Measurements from ENCODE around the gene ACTN4.

Gene ACTN4

GRCh38 chr19:38709671-38710415 is 62.4 kb downstream of the ACTN4 start:
- DNase-seq (ENCODE audit: low read depth, low spot score), result no peak

DNA sequence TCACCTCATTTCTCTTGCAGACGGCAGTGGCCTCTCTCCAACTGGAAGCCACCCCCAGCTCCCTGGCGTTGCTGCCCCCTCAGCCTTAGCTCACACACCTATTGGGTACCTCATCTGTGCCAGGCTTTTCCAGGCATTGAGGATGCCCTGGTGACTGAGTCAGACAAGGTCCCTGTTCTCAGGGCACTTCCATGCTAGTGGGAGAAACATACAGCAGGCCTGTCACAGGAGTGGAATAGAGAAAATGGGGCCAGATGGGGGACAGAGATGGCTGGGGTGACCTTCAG is 62.9 kb downstream of the ACTN4 start:
- DNase-seq (ENCODE audit: low read depth, low spot score), result no peak

DNA sequence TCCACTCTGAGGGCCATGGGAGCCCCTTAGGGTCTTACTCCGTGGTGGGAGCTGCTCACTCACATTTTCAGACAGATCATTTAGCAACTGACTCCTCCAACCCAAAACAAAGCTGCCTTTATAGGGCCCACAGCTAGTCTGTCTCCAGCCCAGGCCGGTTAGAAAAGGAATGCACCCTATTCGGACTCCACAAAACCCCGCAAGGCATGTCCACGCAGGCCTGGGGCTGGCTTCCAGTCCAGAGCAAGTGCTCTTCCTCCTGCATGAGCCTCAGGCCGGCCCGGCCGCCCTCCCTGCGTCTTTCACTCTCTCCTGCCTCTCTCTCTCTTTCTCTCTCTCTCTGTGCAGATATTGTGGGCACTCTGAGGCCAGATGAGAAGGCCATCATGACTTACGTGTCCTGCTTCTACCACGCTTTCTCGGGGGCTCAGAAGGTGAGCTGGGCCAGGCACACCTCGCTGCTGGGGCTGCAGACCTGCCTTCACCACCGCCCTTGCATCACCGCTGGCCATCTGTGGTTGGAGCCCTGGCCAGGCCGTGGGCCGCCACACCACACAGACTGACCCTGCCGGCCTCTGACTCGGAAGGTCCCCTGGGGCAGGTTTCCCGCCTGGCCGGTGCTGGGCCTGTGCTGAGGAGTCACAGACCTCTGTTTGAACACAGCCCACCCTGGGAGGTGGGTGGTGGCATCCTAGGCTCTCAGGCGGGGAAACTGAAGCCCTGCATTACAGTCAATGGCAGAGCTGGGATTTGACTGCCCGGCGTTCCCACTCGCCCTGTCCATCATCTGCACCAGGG is 63.7 kb downstream of the ACTN4 start:
- no peak for DNase-seq (ENCODE audit: low read depth, low spot score)

- DNase-seq (ENCODE audit: low read depth, low spot score), result no peak
Observed at GRCh38 chr19:38711726-38712153, 64.3 kb downstream of the ACTN4 start.

DNA sequence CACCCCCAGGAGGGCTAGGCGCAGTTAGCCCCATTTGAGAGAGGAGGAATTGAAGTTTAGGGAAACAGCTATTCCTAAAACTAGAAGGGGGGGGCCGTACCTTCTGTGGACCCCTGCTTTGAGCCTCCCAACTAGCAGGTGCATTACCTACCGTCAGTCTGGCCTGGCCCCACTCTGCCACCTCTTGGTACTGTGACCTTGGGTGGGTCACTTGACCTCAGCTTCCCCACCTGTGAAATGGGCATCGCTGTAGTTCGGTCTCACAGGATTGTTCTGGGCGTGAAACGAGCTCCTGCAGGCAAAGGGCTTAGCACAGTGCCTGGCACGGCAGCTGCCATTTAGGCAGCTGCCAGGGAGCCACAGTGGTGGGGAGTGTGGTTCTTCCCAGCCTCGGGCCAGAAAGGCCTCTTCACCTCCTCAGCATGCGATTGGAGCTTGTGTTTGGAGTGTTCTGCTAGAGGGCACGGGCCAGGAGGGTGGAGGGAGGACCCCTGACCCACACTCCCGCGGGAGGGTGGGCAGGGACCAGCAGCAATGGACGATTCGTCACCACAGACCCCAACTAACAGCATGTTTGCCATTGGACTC is 64.8 kb downstream of the ACTN4 start:
- no peak for DNase-seq (ENCODE audit: low read depth, low spot score)

DNA sequence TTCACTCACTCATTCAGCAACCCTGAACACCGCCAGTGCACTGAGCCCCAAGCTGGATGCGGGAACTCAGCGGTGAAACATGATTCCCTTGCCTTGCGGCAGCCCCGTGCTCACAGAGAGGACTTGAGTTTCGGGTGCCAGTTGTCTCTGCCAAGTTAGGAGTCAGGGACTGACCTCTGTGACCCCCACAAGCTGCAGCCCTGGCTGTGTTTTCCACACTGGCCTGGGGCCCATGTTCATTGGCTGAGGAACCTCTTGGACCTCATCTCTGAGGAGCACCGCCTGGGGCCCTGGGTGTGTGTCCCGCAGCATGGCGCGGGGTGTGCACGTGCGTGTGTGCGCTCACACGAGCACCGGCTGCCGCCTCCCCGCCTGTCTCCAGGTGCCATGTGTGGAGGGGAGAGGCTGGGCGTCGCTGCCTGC is 65.8 kb downstream of the ACTN4 start:
- DNase-seq (ENCODE audit: low read depth, low spot score), result no peak

DNA sequence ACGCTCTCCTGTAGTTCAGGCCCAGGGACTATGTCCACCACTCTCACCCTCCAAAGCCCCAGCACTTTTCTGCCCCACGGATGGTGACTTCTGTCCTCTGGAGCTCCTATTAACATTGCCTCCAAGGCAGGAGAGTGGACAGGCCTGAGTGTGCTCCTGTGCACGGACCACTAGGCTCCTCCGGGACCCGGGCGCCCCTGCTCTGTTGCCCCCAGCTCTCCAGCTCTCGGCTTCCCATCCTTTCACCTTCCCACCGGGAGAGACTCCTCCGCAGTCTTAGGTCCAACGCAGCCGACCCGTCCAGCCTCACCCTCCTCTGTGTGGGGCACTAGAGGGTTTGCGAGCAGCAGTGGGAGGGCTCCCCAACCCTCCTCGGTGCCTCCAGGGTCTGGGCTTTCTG is 66.4 kb downstream of the ACTN4 start:
- no peak for DNase-seq (ENCODE audit: low read depth, low spot score)

DNA sequence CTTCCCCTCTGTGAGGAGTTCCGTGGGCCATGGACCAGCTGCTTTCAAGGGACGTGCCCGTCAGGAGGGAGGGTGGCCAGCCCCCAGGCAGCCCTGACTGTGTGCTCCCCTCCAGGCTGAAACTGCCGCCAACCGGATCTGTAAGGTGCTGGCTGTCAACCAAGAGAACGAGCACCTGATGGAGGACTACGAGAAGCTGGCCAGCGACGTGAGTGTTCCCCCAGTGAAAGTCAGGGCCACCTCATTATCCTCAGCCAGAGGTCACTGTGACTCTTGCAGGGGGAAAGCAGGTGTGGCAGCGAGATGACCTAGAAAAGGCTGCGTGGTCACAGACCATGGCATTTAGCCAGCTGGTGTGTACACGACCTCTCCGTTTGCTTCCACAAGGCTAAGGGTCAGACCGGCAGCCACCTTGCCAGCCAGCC is 66.9 kb downstream of the ACTN4 start:
- no peak for DNase-seq (ENCODE audit: low read depth, low spot score)

GRCh38 chr19:38715555-38715954 is 68.1 kb downstream of the ACTN4 start:
- no peak for DNase-seq (ENCODE audit: low read depth, low spot score)

GRCh38 chr19:38717051-38717450 is 69.6 kb downstream of the ACTN4 start:
- DNase-seq (ENCODE audit: low read depth, low spot score), result no peak

DNA sequence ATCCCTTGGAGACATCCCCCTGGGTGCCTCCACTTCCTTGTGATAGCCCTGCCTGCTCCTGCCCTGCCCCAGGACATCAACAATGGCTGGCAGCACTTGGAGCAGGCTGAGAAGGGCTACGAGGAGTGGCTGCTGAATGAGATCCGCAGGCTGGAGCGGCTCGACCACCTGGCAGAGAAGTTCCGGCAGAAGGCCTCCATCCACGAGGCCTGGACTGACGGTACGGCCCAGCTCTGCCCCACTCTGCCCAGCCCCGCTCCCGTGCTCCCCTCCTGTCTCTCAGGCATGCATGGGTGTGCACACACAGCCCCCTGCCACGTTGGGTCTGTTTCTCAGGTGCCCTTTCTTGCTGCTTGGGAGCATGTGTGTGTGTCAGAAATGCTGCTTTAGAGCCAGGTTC is 70.4 kb downstream of the ACTN4 start:
- DNase-seq (ENCODE audit: low read depth, low spot score), result no peak

DNA sequence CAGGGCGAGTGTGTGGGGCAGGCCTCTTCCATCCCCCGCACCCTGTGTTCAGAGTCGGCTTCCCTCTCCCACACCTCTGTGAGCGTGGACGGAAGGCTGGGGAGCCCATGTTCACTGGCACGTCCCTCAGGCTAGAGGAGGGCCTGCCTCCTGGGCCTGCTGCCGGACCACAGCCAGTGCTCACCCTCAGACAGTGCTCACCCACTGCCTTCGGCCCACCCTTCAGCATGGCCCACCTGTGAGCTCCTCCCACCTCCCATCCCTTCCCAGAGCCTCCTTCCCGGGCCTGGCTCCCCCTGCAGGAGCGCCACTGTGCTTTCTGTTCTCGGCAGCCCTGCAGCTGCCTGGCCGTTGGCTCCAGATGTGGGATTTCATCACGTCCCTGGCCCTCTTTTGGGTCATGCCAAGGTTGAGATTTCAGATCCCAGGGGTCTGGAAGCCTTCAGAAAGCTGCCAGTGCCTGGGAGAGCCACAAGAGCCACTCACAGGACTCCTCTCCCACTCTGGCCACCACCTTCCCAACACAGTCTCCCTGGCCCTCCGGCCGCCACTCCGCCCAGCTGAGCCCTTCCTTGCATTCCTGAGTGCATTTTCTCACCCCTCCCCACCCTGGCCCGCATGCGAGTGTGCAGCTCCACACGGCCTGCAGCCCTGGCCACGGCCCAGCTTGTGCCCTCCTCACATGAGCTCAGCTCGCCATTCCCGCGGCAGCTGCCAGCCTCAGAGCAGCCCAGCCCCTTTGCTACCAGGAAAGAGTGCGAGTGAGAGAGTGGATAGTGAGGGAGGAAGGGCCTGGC is 71.5 kb downstream of the ACTN4 start:
- DNase-seq (ENCODE audit: low read depth, low spot score), result no peak

- no peak for DNase-seq (ENCODE audit: low read depth, low spot score)
Observed at GRCh38 chr19:38719761-38720558, 72.5 kb downstream of the ACTN4 start.

DNA sequence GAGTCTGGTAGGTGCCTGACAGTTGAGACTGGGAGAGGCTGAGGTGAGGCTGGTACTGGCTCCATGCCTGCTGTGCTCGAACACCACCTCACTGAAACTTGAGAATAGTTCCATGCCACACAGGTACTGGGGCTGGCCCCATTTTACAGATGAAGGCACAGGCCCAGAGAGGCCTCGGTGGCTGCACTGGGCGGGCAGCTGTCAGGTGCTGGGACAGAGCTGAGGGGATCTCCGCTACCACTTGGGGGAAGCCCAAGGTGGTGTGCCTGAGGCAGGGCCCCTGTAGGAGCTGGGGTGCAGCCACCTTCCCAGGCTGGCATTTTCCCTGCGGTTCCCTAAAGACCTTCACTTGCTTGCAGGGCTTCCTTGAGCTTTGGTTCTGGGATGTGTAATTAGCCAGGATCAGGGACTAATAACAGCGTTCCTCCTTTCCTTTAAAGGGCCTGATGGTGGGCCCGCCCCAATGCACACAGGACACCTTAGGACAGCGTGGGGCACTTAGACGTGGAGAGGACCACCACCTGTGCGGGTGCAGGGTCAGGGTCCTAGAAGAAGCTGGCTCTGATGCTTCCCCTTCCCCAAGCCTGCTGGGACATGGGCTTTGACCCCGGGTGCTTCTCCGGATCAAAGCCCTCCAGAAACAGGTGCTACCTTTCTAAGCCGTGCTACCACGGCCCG is 73.2 kb downstream of the ACTN4 start:
- no peak for DNase-seq (ENCODE audit: low read depth, low spot score)

DNA sequence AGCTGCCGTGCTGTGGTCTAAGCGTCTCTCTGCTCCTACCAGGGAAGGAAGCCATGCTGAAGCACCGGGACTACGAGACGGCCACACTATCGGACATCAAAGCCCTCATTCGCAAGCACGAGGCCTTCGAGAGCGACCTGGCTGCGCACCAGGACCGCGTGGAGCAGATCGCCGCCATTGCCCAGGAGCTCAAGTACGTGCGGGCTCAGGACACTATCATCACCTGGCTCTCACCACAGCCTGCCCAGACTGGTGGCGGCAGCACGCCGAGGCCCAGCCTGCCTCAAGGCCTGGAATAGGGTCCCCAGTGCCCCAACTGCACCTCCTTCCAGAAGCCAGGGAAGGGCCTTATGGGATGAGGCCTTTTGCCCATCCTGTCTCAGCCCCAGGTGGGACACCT is 74.0 kb downstream of the ACTN4 start:
- no peak for DNase-seq (ENCODE audit: low read depth, low spot score)

DNA sequence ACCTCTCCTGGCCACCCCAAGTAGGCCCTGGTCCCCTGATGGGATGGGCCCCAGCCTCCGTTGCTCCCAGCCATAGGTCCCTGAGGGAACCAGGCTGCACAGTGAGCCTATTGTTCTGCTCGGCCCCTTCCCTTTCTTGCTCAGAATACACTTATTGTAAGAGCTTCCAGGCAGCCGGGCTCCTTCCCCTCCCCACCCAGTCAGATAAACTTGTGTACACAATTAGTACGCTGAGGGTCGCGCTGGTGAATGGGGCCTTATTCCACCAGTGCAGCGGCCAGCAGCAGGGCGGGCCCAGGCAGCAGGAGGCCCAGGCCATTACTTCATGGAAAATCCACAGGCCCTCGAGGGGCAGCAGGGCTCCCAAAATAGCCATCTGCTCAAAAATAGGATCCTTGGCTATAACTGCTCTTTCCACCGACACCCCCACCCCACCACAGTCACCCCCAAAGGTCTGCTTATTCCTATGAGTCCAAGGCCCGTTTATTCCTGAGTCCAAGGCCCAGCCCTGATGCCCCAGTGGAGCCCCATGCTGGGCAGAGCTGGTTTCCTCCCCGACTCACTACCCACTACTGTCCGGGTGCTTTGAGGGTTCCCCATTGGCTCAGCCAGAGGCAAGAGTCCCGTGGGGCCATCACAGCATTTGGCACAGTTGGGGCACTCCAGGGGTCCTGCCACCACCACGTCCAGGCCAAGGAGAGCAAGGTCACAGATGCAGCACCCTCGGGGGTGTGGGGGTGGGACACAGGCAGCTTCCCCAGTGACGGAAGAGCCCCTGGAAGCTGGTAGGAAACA is 74.7 kb downstream of the ACTN4 start:
- DNase-seq (ENCODE audit: low read depth, low spot score), result no peak

DNA sequence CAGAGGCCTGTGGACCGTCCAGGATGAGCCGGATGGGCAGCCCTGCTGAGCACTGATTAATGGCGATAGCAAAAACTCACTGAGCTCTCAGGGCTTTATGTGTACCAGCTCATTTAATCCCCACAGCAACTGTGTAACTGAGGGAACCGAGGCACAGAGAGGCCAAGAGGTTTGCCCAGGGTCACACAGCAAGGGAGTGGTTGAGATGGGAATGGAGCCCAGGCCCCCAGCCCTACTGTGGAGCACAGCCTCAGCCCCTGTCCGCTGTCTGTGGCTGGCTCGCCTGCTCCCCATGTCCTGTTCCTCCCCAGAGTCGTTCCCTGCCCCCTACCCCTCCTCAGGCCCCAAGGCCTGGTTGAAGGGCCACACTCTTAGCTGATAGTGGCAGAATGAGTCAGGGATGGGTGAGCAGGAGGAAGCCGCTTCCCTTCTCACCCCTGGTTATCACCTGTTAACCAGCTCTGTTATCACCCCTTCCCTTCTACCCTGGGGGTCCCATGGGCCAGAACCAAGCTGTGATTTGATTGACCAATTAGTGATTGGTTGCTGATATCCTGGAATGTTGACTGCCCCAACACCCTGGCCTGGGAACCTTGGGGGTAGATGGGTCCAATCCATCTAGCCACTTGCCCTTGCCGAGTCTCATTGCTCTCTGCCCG is 75.6 kb downstream of the ACTN4 start:
- DNase-seq (ENCODE audit: low read depth, low spot score), result no peak

DNA sequence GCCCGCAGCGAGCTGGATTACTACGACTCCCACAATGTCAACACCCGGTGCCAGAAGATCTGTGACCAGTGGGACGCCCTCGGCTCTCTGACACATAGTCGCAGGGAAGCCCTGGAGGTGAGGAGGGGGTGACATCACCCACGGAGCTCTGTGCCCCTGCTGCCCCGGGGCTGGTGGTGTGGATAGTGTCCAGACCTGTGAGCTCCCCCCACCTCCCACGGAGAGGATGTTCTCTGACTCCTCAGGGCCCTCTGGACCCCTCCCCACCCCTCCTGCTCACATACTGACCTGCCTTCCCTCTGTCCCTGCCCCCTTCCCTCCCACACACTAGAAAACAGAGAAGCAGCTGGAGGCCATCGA is 76.1 kb downstream of the ACTN4 start:
- DNase-seq (ENCODE audit: low read depth, low spot score), result no peak
